ENCODE measurements around the gene MOXD1. TPM values are rescaled to one million over a fixed set of nuclear protein-coding genes. Genes with fewer than 3 reads are reported as not detected.

The MOXD1 gene
- total RNA-seq, 1 donor from 2014 or later: 22.6 TPM

DNA sequence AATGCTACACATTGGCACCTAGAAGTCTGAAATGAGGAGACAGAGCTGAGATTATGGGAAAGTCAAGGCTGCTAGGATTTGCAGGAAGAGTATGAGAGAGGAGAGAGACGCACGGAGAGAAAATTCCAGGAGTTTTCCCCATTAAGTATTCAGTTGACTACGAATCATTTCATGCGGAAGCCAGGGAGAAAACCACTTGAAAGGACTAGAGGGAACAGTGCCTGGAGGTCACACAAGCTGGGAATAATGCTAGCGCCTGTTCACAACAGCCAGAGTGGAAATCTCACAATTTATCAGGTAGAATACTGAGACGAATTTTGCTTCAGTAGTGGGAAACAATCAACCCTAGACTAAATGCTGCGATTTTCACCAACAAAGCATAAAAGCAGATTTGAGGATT is 118.6 kb downstream of the MOXD1 start:
- DNase-seq (ENCODE audit: low read depth): no peak
- no peaks in the 10 kb centered on the region for H3K27me3 ChIP-seq (ENCODE audit: control insufficient read depth, insufficient read depth, low read length)
- H3K36me3 ChIP-seq (ENCODE audit: control insufficient read depth, insufficient read depth, low read length): no peaks in the 10 kb centered on the region
- TF ChIP-seq, protein P1, sequence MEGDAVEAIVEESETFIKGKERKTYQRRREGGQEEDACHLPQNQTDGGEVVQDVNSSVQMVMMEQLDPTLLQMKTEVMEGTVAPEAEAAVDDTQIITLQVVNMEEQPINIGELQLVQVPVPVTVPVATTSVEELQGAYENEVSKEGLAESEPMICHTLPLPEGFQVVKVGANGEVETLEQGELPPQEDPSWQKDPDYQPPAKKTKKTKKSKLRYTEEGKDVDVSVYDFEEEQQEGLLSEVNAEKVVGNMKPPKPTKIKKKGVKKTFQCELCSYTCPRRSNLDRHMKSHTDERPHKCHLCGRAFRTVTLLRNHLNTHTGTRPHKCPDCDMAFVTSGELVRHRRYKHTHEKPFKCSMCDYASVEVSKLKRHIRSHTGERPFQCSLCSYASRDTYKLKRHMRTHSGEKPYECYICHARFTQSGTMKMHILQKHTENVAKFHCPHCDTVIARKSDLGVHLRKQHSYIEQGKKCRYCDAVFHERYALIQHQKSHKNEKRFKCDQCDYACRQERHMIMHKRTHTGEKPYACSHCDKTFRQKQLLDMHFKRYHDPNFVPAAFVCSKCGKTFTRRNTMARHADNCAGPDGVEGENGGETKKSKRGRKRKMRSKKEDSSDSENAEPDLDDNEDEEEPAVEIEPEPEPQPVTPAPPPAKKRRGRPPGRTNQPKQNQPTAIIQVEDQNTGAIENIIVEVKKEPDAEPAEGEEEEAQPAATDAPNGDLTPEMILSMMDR (IDR thresholded peaks at IDR 0.05; ENCODE audit: insufficient read depth, low read length, poor library complexity, severe bottlenecking): no peak
- H3K4me3 ChIP-seq (ENCODE audit: low read depth, low read length): no peak overlapping the region

DNA sequence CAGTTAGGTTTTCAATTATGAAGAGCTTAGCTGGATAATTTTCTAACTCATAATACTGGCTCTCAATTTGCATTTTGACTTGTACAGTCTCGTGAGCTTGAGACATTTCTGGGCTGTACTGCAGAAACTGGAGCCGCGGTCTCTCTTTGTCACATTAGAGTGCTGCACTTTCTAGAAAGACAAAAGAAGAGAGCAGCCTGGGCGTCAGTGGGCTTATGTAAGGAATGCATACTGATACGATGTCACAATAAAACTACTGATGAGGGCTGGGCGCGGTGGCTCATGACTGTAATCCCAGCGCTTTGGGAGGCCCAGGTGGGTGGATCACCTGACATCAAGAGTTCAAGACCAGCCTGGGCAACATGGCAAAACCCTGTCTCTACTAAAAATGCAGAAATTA is 120.8 kb downstream of the MOXD1 start:
- DNase-seq (ENCODE audit: low read depth): no peak
- TF ChIP-seq, protein P1 (IDR thresholded peaks at IDR 0.05; ENCODE audit: insufficient read depth, low read length, poor library complexity, severe bottlenecking): no peak
- no peaks in the 10 kb centered on the region for H3K27me3 ChIP-seq (ENCODE audit: control insufficient read depth, insufficient read depth, low read length)
- H3K36me3 ChIP-seq (ENCODE audit: control insufficient read depth, insufficient read depth, low read length): no peaks in the 10 kb centered on the region
- no peak overlapping the region for H3K4me3 ChIP-seq (ENCODE audit: low read depth, low read length)

DNA sequence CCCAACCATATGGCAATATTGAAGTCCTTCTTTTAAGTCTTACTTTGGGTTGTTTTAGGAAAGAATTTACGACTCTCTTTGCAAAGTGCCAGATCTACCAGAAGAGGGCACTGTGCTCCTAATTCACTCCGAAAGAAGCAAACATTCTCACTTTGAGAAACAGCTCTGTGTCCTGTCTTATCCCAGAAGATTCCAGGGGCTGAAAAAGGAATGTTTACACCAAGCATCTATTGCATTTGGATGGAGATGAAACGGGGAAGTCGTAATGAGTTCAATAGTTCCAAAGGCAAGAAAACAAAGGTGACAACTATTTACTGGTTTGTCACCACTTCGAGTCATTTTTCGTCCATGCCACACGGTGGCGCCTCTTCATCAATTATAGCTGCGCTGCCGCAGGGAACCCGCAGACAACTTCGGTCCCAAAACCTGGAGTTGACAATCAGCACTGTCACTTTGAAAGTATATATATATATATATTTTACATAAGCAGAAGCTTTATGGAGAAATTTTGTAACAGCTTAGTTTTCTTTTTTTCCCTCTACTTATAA is 121.6 kb downstream of the MOXD1 start:
- H3K27me3 ChIP-seq (ENCODE audit: control insufficient read depth, insufficient read depth, low read length): no peaks in the 10 kb centered on the region
- no peaks in the 10 kb centered on the region for H3K36me3 ChIP-seq (ENCODE audit: control insufficient read depth, insufficient read depth, low read length)
- DNase-seq (ENCODE audit: low read depth): no peak
- TF ChIP-seq, protein P1 (IDR thresholded peaks at IDR 0.05; ENCODE audit: insufficient read depth, low read length, poor library complexity, severe bottlenecking): peak; percentile 82
- H3K4me3 ChIP-seq (ENCODE audit: low read depth, low read length): peak overlapping the region; percentile 26

DNA sequence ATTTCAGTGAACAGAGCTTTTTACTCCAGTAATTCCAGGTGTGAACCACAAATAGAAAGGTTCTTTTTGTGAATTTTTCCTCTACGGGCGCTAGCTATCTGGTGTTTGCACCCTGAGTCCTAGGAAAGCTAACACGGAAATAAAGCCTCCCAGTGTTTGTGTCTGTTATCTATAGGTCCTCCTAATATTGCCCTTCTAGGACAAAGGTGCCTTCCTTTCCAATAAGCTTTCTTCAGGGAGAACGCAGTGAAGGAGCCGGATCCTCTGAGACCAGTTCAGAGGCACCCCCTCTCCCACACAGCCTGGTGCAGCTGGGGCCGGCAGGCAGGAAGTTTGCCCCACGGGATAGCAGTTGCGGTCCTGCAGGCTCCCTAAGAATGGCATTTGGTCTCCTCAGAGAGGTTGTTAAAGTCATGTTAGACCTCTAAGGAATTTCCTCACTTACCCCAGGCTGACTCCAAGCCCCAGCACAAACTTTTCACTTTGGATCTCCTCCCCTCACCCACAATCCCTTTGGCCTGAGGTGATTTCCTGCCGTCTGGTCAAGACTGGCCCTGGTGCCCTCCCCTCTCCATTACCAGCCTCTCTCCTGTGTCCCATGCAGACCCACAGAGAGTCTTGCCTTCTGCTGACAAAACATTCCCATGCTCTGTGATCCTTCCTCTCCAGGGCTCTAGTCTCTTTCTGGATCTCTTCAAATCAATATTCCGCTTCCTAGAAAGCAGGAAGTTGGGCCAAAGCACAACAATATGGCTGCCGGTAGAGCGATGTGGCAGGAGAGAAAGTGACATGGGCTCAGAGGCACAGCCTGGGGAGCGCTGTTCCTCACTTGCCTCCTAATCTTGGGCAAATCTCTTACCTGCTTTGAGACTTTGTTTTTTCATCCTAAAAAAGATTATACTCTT is 126.0 kb downstream of the MOXD1 start:
- Histone ChIP-seq H3K36me3 (ENCODE audit: control insufficient read depth, insufficient read depth, low read length) (no peaks in the 10 kb centered on the region), H3K27me3 (ENCODE audit: control insufficient read depth, insufficient read depth, low read length) (no peaks in the 10 kb centered on the region), H3K4me3 (ENCODE audit: low read depth, low read length) (no peak overlapping the region)
- no peak for DNase-seq (ENCODE audit: low read depth)
- TF ChIP-seq, protein P1 (IDR thresholded peaks at IDR 0.05; ENCODE audit: insufficient read depth, low read length, poor library complexity, severe bottlenecking): no peak

DNA sequence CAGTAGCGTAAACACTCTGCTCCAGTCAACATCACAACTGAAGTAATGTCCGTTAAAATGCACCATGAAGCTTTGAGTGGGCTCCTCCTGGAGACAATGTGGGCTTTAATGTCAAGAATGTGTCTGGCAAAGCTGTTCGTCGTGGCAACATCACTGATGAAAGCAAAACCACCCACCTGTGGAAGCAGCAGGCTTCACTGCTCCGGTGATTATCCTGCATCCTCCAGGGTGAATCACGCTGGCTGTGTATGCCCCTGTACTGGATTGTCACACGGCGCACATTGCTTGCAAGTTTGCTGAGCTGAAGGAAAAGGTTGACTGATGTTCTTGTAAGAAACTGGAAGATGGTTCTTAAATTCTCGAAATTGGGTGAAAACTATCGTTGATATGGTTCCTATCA is 128.5 kb downstream of the MOXD1 start:
- Histone ChIP-seq H3K27me3 (ENCODE audit: control insufficient read depth, insufficient read depth, low read length) (no peaks in the 10 kb centered on the region), H3K36me3 (ENCODE audit: control insufficient read depth, insufficient read depth, low read length) (no peaks in the 10 kb centered on the region), H3K4me3 (ENCODE audit: low read depth, low read length) (no peak overlapping the region)
- DNase-seq (ENCODE audit: low read depth): peak; percentile 18
- TF ChIP-seq, protein P1 (IDR thresholded peaks at IDR 0.05; ENCODE audit: insufficient read depth, low read length, poor library complexity, severe bottlenecking): no peak

Data from kidney epithelial cell (primary cell).